Measurements from ENCODE around the gene ASTN1. TPM values are rescaled to one million over a fixed set of nuclear protein-coding genes. Genes with fewer than 3 reads are reported as not detected.

Gene ASTN1
- total and polyA plus RNA-seq, 2 of the 4 experiments (the other 2 are of a cell fraction) = under 0.01 to 0.07 TPM

GRCh38 chr1:177063648-177064047 lies 100.9 kb downstream of the ASTN1 start:
- Histone ChIP-seq H4K8ac (ENCODE audit: low read depth in 2 of 2, low read length in 2 of 2) (no peak overlapping the region), H2AFZ (replicated peaks; ENCODE audit: low read length, poor library complexity) (no peak overlapping the region), H3K14ac (replicated peaks; ENCODE audit: low read depth, low read length) (no peak overlapping the region), H3K9me3 (ENCODE audit: control insufficient read depth, insufficient read depth, low read length) (no peaks in the 10 kb centered on the region), H2BK20ac (ENCODE audit: low read depth, low read length) (no peak overlapping the region), H2AK9ac (replicated peaks; ENCODE audit: low read depth, low read length, poor library complexity) (no peak overlapping the region), H3K56ac (ENCODE audit: extremely low read depth, insufficient read depth, low read length) (no peak overlapping the region), H4K20me1 (ENCODE audit: insufficient read depth, low read length) (no peaks in the 10 kb centered on the region), H3K36me3 (ENCODE audit: control insufficient read depth, insufficient read depth, low read length) (no peaks in the 10 kb centered on the region), H3K9ac (ENCODE audit: low read depth, low read length) (no peak overlapping the region), H3K27ac (ENCODE audit: insufficient read depth, low read length) (no peak overlapping the region), H2BK15ac (ENCODE audit: low read depth, low read length) (no peak overlapping the region), H2BK5ac (ENCODE audit: low read depth, low read length, poor library complexity, severe bottlenecking) (no peak overlapping the region), H4K5ac (ENCODE audit: low read depth, low read length) (no peak overlapping the region), H4K91ac (ENCODE audit: insufficient read depth, low read depth, low read length) (no peak overlapping the region), H3K4me2 (ENCODE audit: low read depth, low read length) (no peak overlapping the region), H2AK5ac (ENCODE audit: low read depth, low read length) (no peak overlapping the region), H3K4me1 (ENCODE audit: control insufficient read depth, insufficient read depth, low read length) (no peaks in the 10 kb centered on the region), H3K23ac (ENCODE audit: low read depth, low read length) (no peak overlapping the region), H3K18ac (ENCODE audit: low read depth, low read length) (no peak overlapping the region), H3K4ac (ENCODE audit: low read depth, low read length) (no peak overlapping the region), H3K27me3 (ENCODE audit: control insufficient read depth, insufficient read depth, low read length) (no peaks in the 10 kb centered on the region), H3K4me3 (ENCODE audit: insufficient read depth, low read depth, low read length) (no peak overlapping the region), H3K9me1 (ENCODE audit: insufficient read depth, low read length) (no peaks in the 10 kb centered on the region), H2BK120ac (ENCODE audit: low read depth, low read length) (no peak overlapping the region), H3K79me1 (ENCODE audit: low read depth in 1 of 2, low read length in 2 of 2) (no peaks in the 10 kb centered on the region)
- DNase-seq (no peak), ATAC-seq (ENCODE audit: low read depth) (no peak)
- intact Hi-C loops (cut with micrococcal nuclease) (no loop called here), in situ Hi-C loops (cut with MboI; ENCODE audit: low sequenced_read_pairs) (no loop called here), dilution Hi-C loops (cut with HindIII; ENCODE audit: low sequenced_read_pairs, unreplicated experiment) (no loop called here)
- ChIA-PET CTCF (no interaction called here), POLR2A (ENCODE audit: unreplicated experiment) (no interaction called here)
- WGBS, 2 experiments (ENCODE audit: extremely low coverage in 2 of 2, insufficient read length in 1 of 2) = 63% methylated on average over 5 of the region's 6 CpGs; no CpG with 5 or more reads in 1 of the 2 experiments
- no TSS peak for BruUV-seq (replicated peaks)
- TF ChIP-seq RAD21 (IDR thresholded peaks at IDR 0.05; ENCODE audit: low read length) (no peak), FOS (IDR thresholded peaks at IDR 0.05; ENCODE audit: low read depth, low read length) (no peak), CEBPB (IDR thresholded peaks at IDR 0.05; ENCODE audit: low read depth, low read length) (no peak), MXI1 (IDR thresholded peaks at IDR 0.05; ENCODE audit: borderline replicate concordance, low read depth, low read length) (no peak), NFE2L2 (IDR thresholded peaks at IDR 0.05; ENCODE audit: low read depth, low read length) (no peak), SMC3 (IDR thresholded peaks at IDR 0.05; ENCODE audit: low read depth, low read length) (no peak), CTCF (conservative IDR thresholded peaks at IDR 0.05; ENCODE audit: low read depth, low read length) (no peak), BHLHE40 (IDR thresholded peaks at IDR 0.05; ENCODE audit: low read depth, low read length) (no peak), MAFK (IDR thresholded peaks at IDR 0.05; ENCODE audit: low read depth, low read length) (no peak), USF2 (IDR thresholded peaks at IDR 0.05; ENCODE audit: low read depth, low read length) (no peak), CHD1 (IDR thresholded peaks at IDR 0.05; ENCODE audit: low read depth, low read length) (no peak), ELK1 (IDR thresholded peaks at IDR 0.05; ENCODE audit: borderline replicate concordance, low read depth, low read length) (no peak), RFX5 (IDR thresholded peaks at IDR 0.05; ENCODE audit: low read depth, low read length) (no peak), POLR2A (IDR thresholded peaks at IDR 0.05; ENCODE audit: low read depth, low read length) (no peak), RCOR1 (IDR thresholded peaks at IDR 0.05; ENCODE audit: insufficient replicate concordance, low read length) (no peak)

Measured in IMR-90 (cell line).